ENCODE data around the gene METTL21C.

METTL21C gene

DNA sequence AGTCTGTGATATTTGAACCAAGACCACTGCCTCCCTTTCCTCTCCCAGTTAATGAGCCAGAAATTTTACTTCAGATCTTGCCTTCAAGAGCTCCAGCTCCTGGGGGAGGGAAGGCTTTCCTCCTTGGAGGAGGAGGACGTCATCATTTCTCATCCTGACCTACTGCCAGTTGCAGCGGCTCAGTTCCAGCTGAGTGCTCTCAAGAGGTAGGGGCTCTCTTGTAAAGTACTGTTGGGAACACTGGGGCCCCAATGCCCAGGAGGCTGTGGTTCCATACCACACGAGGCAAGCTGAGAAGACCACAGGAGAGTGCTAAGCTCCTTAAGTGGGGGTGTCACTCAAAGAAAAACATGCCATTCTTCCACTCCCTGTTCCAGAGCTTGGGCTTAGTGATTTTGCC, 36.2 kb downstream of the METTL21C start:
- no peak for DNase-seq

DNA sequence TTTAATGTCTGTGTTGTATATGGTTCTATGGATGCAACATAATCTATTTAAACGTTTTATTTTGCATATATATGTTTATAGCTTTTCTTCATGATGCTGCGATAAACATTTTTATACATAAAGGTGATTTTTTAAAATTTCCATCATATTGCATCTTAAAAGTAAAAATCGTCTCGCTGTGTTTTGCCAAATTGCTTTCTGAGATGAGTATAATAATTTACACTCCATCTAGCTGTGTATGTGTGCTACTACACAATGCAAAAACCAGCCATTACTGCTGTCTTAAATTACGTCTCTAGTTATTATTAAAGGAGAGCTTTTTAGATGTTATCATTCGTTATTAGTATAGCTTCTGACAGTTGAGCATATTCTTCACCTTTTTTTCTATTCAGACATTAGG, 37.2 kb downstream of the METTL21C start:
- DNase-seq, result no peak

DNA sequence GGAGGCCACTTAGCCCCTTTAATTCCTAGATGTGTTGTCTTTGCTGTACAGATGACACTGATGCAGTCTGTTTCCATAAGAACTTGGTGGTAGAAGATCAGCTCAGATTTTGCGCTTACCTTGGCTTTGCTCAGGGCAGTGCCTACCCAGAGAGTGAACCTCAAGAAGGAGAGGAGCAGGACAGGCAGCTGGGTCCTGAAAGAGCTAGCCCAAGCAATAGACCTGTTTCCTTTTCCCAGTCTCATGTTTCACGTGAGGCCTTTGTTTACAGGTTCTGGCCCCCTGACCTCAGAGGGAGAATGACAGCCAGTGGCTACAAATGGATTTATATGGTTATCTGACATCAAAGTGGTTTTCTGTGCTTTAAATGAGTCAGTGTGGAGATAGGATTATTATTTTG, 40.1 kb downstream of the METTL21C start:
- no peak for DNase-seq

DNA sequence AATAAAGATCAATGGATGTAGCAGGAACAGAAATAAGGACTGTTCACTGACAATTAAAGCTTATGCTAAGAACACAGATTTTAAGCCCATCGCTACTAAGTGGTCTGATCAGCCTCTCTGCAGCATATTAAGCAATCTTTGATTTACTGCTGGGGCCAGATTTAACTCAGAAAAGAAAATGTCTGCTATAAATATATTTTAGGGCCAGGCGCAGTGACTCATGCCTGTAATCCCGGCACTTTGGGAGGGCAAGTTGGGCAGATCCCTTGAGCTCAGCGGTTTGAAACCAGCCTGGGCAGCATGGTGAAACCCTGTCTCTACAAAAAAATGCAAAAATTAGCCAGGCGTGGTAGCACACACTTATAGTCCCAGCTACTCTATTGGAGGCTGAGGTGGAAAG, 43.0 kb downstream of the METTL21C start:
- DNase-seq, result no peak

DNA sequence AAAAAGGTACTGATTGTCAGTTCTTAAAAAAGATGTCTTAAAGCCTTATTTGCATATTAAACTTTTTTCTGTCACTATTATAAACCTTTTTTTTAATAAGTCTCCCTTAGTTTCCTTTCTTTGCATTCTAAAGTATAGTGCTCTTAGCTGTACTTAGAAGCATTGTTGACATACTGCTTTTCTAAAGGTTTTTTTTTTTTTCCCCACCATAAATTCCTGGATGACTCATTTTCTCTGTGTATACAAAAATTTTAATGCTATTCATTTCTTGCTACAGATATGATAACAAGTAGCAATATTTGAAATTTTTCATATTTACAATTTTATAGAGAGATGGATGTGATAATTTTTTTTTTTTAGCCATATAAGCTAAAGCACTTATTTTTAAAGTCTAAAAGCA, 43.5 kb downstream of the METTL21C start:
- DNase-seq, result no peak

DNA sequence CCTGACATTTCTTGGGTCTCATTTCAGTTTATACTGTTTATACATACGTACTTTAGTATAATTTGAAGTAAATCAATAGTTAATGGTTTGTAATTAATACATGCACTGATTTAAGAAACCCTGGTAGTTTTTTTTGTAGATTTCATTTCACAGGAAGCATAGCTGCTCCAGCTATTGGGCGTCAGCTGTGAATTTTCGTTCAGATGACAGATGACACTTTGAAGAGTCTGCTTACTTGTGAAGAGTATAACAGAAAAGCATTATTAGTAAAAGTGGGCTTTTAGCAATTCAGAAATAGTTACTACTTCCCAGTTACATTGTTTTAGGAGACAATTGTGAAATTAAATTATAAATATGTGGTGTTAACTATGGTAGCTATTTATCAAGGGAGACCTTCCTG, 44.4 kb downstream of the METTL21C start:
- no peak for DNase-seq

DNA sequence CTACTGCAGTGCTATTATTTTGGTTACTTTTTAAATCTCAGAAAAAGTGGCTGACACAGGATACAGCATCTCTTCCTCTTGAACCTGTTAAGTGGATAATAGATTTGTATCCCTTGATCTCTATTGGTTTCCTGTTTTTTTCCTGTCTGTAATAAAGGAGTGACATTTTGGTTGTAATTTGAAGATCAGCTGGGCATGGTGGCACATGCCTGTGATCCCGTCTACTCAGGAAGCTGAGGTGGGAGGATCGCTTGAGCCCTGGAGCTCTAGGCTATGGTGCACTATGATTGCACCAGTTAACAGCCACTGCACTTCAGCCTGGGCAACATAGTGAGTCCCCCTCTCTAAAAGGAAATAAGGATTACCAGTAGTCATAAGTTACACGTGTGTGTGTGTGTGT, 46.8 kb downstream of the METTL21C start:
- no peak for DNase-seq

DNA sequence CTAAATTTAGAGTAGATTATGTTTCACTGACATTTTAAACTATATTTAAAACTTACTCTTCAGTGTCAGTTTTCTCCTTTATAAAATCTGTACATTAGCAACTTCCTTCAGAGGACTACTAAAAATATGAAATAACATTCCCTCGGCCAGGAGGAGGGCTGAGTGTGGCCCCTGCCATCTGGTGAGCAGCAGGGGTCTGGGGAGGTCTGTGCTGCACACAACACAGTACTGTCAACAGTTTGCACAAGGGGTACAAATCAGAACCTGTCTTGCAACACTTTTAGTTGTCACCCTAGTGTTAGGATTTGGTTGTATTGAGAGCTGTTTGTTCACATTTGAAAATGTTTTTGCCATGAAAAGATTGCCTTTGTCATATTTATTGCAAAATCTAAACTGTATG, 49.1 kb downstream of the METTL21C start:
- DNase-seq, result no peak

DNA sequence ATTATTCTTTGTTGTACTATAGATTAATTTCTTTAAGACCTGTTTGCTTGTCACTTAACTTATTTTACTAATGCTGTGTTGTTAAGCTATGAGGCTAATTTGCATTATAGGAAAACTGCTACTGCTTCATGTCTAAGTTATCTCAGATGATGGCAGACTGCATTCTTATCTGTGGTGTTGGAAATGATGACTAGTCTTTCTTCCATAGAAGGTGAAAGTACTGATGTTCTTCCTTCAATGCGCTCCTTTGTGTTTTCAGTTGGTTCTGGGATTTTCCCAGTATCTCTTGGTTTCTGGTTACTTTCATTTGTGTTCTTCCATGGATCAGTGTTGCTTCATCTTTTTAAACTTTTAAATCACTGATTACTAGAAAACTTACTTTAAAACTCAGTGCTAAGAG, 51.2 kb downstream of the METTL21C start:
- DNase-seq, result no peak

DNA sequence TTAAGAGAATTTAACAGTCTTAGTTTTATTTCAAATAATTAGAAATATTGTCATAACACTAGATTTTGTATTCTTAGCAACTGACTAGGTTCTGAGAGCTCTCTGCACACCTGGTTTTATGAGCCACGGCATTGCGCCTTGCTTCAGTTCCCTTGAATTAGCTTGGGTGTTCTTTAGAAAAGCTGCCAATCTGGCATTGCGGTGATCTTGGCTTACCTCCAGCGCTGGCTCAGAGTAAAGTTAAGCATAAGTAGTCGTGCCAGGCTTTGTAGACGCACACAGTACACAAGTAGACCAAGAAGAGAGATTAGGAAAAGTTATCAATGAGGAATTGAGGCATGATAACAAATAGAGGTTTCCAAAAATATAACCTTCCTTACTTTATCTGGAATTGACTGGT, 52.4 kb downstream of the METTL21C start:
- DNase-seq, result no peak

DNA sequence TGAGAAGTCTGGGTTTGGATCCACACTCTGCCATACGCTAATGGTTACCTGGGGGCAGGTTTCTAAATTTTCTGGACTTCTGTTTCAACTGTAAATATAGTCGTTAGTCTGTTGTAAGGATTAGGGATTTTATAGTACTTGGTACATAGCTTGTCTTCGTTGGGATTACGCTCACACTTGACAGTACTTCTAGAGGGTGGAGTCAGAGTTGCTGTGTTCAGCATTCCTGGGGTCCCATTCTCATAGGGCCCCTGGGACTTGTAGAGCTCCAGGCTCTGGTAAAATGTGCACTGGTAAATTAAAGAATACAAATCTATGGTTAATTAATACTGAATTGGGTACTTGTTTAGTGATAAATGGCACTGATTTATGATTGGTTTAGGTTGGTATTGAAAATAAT, 52.8 kb downstream of the METTL21C start:
- DNase-seq, result no peak

DNA sequence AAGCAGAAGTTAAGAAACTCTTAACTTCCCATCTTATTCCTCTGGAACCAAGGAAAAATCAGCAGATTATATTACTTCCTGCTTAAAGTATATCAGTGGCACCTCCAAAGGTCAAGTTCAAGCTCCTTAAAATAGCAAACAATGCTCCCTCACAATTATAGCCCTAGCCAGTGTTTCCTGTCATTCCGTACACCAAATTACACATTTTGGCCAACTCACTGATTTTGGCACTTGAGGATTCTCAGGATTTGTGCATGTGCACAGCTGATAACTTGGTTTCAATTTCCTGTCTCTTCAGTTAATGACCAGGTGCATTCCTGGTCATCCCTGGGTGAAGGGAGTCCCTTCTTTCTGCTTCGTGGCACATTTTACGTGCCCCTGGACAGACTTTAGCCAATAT, 56.1 kb downstream of the METTL21C start:
- no peak for DNase-seq

Data from NCI-H1436 treated with DMSO at 0.1 percent for 48 hours (cell line).